Measurements from ENCODE around the gene LOXL1.

The LOXL1 gene

GRCh38 chr15:73932381-73933191 is 6.3 kb downstream of the LOXL1 start:
- in situ Hi-C loops (cut with MboI; ENCODE audit: low pct_unique_long_range_greater_than_20kb, low sequenced_read_pairs, unreplicated experiment): no loop called here
- no peak for TF ChIP-seq CTCF (IDR thresholded peaks at IDR 0.05; ENCODE audit: extremely low read depth, insufficient read depth, missing control alignments)
- no peak for DNase-seq (ENCODE audit: low spot score)

DNA sequence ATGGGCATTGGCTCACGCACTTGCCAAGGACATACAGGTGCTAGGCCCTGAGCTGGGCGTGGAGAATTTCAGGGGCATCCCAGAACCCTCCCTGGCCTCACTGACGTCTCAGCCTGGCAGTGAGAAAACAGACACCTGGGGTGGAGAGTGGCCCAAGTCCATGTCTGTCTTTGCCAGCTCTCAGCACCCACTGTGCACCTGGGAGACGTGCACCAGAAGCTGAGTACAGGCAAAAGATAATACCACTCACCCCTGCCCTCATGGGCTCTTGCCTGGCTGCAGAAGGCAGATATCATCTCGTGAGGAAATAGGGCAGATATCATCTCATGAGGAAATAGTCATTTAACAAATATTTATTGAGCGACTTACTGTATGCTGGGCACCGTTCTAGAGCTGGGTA is 8.0 kb downstream of the LOXL1 start:
- no peak for DNase-seq (ENCODE audit: low spot score)
- in situ Hi-C loops (cut with MboI; ENCODE audit: low pct_unique_long_range_greater_than_20kb, low sequenced_read_pairs, unreplicated experiment): no loop called here
- no peak for TF ChIP-seq CTCF (IDR thresholded peaks at IDR 0.05; ENCODE audit: extremely low read depth, insufficient read depth, missing control alignments)

DNA sequence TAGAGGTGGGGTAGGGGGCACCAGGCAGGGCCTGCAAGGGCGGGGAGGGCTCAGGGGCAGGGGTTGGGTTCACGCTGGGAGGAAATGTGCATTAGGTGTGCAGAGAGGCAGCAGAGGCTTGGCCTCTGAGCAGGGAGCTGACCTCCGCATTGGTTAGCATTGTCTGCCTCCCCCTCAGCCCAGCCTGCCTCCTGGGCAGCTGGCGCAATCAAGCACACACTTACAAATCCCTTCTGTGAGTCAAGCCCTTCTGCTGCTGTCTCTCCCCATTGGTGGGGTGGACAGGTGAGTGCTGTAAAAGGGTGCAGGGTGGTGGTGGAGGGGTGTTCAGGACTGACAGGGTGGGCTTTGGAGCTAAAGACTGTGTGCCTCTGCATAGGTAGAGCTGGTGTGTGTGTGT is 9.3 kb downstream of the LOXL1 start:
- DNase-seq (ENCODE audit: low spot score): no peak
- TF ChIP-seq CTCF (IDR thresholded peaks at IDR 0.05; ENCODE audit: extremely low read depth, insufficient read depth, missing control alignments): no peak
- in situ Hi-C loops (cut with MboI; ENCODE audit: low pct_unique_long_range_greater_than_20kb, low sequenced_read_pairs, unreplicated experiment): no loop called here

GRCh38 chr15:73936181-73936580 is 9.9 kb downstream of the LOXL1 start:
- TF ChIP-seq CTCF (IDR thresholded peaks at IDR 0.05; ENCODE audit: extremely low read depth, insufficient read depth, missing control alignments): no peak
- in situ Hi-C loops (cut with MboI; ENCODE audit: low pct_unique_long_range_greater_than_20kb, low sequenced_read_pairs, unreplicated experiment): no loop called here
- DNase-seq (ENCODE audit: low spot score): no peak

DNA sequence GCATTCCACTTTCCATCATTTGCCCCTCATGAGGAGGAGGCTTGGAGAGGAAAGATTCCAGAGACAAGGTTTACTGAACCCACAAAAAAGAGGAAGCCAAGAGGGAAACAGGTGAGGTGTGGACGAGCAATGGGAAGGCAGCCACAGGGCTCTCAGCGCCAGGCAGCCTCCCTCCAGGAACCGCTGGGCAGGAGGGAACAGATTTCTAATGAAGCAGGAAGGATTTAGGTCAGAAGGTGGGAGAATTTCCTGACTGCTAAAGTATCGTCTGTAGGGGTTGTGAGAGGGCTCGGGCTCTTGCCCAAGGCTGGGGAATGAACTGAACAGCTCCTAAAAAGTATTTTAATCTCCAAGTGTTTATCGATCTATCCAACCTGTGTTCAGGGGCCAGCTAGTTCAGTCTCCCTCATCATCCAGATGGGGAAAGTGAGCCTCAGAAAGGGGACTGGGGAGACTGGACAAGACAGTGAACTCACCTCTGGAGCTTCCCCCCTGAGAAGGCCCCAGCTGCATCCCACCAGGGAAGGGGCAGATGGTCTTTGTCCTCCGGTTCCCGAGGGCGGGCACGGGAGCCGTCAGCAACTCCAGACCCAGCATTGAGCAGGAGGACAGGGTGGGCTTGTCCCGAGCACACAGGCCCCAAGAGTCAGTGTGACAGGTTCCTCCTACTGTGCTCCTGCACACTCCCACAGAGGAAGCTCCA is 10.5 kb downstream of the LOXL1 start:
- no peak for TF ChIP-seq CTCF (IDR thresholded peaks at IDR 0.05; ENCODE audit: extremely low read depth, insufficient read depth, missing control alignments)
- DNase-seq (ENCODE audit: low spot score): no peak
- in situ Hi-C loops (cut with MboI; ENCODE audit: low pct_unique_long_range_greater_than_20kb, low sequenced_read_pairs, unreplicated experiment): no loop called here

- TF ChIP-seq CTCF (IDR thresholded peaks at IDR 0.05; ENCODE audit: extremely low read depth, insufficient read depth, missing control alignments): no peak
- no peak for DNase-seq (ENCODE audit: low spot score)
- in situ Hi-C loops (cut with MboI; ENCODE audit: low pct_unique_long_range_greater_than_20kb, low sequenced_read_pairs, unreplicated experiment): no loop called here
Observed at GRCh38 chr15:73937296-73937695, 11.0 kb downstream of the LOXL1 start.

Data from GM13977 (cell line).